ENCODE data around the gene RFK. TPM values are rescaled to one million over a fixed set of nuclear protein-coding genes. Genes with fewer than 3 reads are reported as not detected.

Gene RFK
- total and polyA plus RNA-seq, 2 of the 13 experiments (the other 11 are each of a cell fraction or from before 2014, with no cell fraction given), result 18.2 to 37.2 TPM

- no peak for TF ChIP-seq HNRNPUL1 (IDR thresholded peaks at IDR 0.05; ENCODE audit: low read depth, low read length)
Measured at GRCh38 chr9:76433406-76433805, 39.2 kb upstream of the RFK start (continued).

- WGBS (ENCODE audit: low lambda C conversion rate), result 91% methylated on average over 8 of the region's 8 CpGs
- CTCF ChIA-PET (ENCODE audit: low intra/inter-chr PET ratio, low total read pairs), result no interaction called here
- ATAC-seq (no peak), DNase-seq (ENCODE audit: low spot score) (no peak), FAIRE-seq (no peak)
- no peaks in the 10 kb centered on the region for H3K27me3 ChIP-seq (ENCODE audit: control insufficient read depth in 1 of 2, insufficient read depth in 2 of 2, low read length in 2 of 2)
- H3K79me2 ChIP-seq (ENCODE audit: insufficient read depth, low read length), result no peaks in the 10 kb centered on the region
- H3K4me3 ChIP-seq (replicated peaks in 1 of 3; ENCODE audit: insufficient read depth in 1 of 3, low read depth in 2 of 3, low read length in 3 of 3), result no peak overlapping the region
- BruUV-seq (replicated peaks), result no TSS peak
- H3K27ac ChIP-seq (ENCODE audit: extremely low read length, insufficient read depth, low read length), result no peak overlapping the region
- H2AFZ ChIP-seq (ENCODE audit: low read length), result no peak overlapping the region
- intact Hi-C loops (cut with micrococcal nuclease; ENCODE audit: unreplicated experiment), result no loop called here
- POLR2A ChIA-PET, result no interaction called here
- H4K20me1 ChIP-seq (ENCODE audit: insufficient read depth, low read length), result no peaks in the 10 kb centered on the region
- TF ChIP-seq CBX1 (IDR thresholded peaks at IDR 0.05; ENCODE audit: low read depth), result no peak
- no peak for TF ChIP-seq ZNF7 (CRISPR knock-in tag; IDR thresholded peaks at IDR 0.05)
- TF ChIP-seq AHR (CRISPR knock-in tag; IDR thresholded peaks at IDR 0.05), result no peak
- TF ChIP-seq CREM (IDR thresholded peaks at IDR 0.05), result no peak
- no peak for TF ChIP-seq CREM (CRISPR knock-in tag; IDR thresholded peaks at IDR 0.05)
- TF ChIP-seq ZNF20 (CRISPR knock-in tag; IDR thresholded peaks at IDR 0.05), result no peak
- no peak for TF ChIP-seq ZNF138 (CRISPR knock-in tag; IDR thresholded peaks at IDR 0.05; ENCODE audit: low read depth)
- TF ChIP-seq NRL (CRISPR knock-in tag; IDR thresholded peaks at IDR 0.05; ENCODE audit: borderline replicate concordance), result no peak
- TF ChIP-seq GMEB2 (CRISPR knock-in tag; IDR thresholded peaks at IDR 0.05; ENCODE audit: low read depth), result no peak
- no peaks in the 10 kb centered on the region for H3K9me3 ChIP-seq (ENCODE audit: low read length)
- in situ Hi-C loops (cut with HindIII; ENCODE audit: extremely low pct_ligation_motif_present, low pct_unique_long_range_greater_than_20kb), result no loop called here
- H3K36me3 ChIP-seq (replicated peaks in 1 of 2; ENCODE audit: control insufficient read depth in 1 of 2, insufficient read depth in 2 of 2, low read length in 2 of 2), result no peaks in the 10 kb centered on the region
- H3K4me2 ChIP-seq (ENCODE audit: low read depth, low read length), result no peak overlapping the region
- H3K4me1 ChIP-seq (ENCODE audit: insufficient read depth, low read length), result peaks cover 44% of the 10 kb centered on the region
- no peak overlapping the region for H3K9ac ChIP-seq (ENCODE audit: insufficient read depth, low read depth, low read length)
Measured at GRCh38 chr9:76431601-76432000, 37.4 kb upstream of the RFK start.

Data from HepG2 (cell line).